Effector memory CD8-positive, alpha-beta T cell (primary cell): ENCODE data around the gene PLA2G4E.

Source experiments
- ATAC-seq: fragments of 150-1000 bp; cut with Tn5 transposase; replicated peaks from 2 replicates; pipeline ENCODE4 v1.10.0; 2021; ENCODE audit warnings: mild to moderate bottlenecking, moderate library complexity
- DNase-seq, 3 experiments: peaks; one replicate each; pipeline ENCODE4 v3.0.0; 2021
- H3K27ac Mint-ChIP-seq, 2 donors: one replicate each; pipeline ENCODE4 v1.8.0; 2022; ENCODE audit warnings: mild to moderate bottlenecking in 2 of 2, mixed read lengths in 2 of 2, moderate library complexity in 2 of 2
- H3K27me3 Mint-ChIP-seq, 2 donors: one replicate each; pipeline ENCODE4 v1.8.0; 2022; ENCODE audit warnings: mixed read lengths in 2 of 2
- H3K36me3 Mint-ChIP-seq: one replicate; pipeline ENCODE4 v1.8.0; 2022; ENCODE audit warnings: mild to moderate bottlenecking, moderate library complexity, mixed read lengths; ENCODE audit not compliant: insufficient read depth
- H3K4me1 Mint-ChIP-seq, 2 donors: one replicate each; pipeline ENCODE4 v1.8.0; 2022; ENCODE audit warnings: low read depth in 2 of 2, mixed read lengths in 2 of 2
- H3K4me3 Mint-ChIP-seq, 2 donors: one replicate each; pipeline ENCODE4 v1.8.0; 2022; ENCODE audit warnings: mild to moderate bottlenecking in 2 of 2, mixed read lengths in 2 of 2, moderate library complexity in 2 of 2
- H3K9me3 Mint-ChIP-seq, 2 donors: one replicate each; pipeline ENCODE4 v1.8.0; 2022; ENCODE audit warnings: mixed read lengths in 2 of 2

Gene PLA2G4E

GRCh38 chr15:42045211-42045615, 24.4 kb upstream of the PLA2G4E start:
- Mint-ChIP-seq H3K4me3 (no peak overlapping the region), H3K9me3 (no peaks in the 10 kb centered on the region), H3K4me1 (peaks cover 0 to 2% of the 10 kb centered on the region in 2 donors), H3K27me3 (peaks cover 34 to 57% of the 10 kb centered on the region in 2 donors), H3K27ac (no peak overlapping the region), H3K36me3 (no peaks in the 10 kb centered on the region)
- DNase-seq (no peak), ATAC-seq (no peak)

- Mint-ChIP-seq H3K27ac (no peak overlapping the region), H3K4me1 (peaks cover 0 to 2% of the 10 kb centered on the region in 2 donors), H3K4me3 (no peak overlapping the region), H3K9me3 (no peaks in the 10 kb centered on the region), H3K27me3 (peaks cover 24 to 50% of the 10 kb centered on the region in 2 donors), H3K36me3 (no peaks in the 10 kb centered on the region)
- DNase-seq (no peak), ATAC-seq (no peak)
Observed at GRCh38 chr15:42042602-42043400, 22.0 kb upstream of the PLA2G4E start.

GRCh38 chr15:42038401-42038800, 17.6 kb upstream of the PLA2G4E start:
- Mint-ChIP-seq H3K27ac (no peak overlapping the region), H3K36me3 (no peaks in the 10 kb centered on the region), H3K4me3 (no peak overlapping the region), H3K27me3 (peaks cover 6 to 17% of the 10 kb centered on the region in 2 donors), H3K9me3 (no peaks in the 10 kb centered on the region), H3K4me1 (peaks cover 0 to 3% of the 10 kb centered on the region in 2 donors)
- no peak for DNase-seq
- no peak for ATAC-seq

- no peak overlapping the region for H3K4me3 Mint-ChIP-seq
- ATAC-seq (no peak), DNase-seq (no peak)
- peaks cover 10 to 23% of the 10 kb centered on the region in 2 donors for H3K27me3 Mint-ChIP-seq
- no peaks in the 10 kb centered on the region for H3K36me3 Mint-ChIP-seq
- H3K4me1 Mint-ChIP-seq: peaks cover 0 to 3% of the 10 kb centered on the region in 2 donors
- no peak overlapping the region for H3K27ac Mint-ChIP-seq
- no peaks in the 10 kb centered on the region for H3K9me3 Mint-ChIP-seq
Observed at GRCh38 chr15:42037656-42038055, 16.8 kb upstream of the PLA2G4E start.

- Mint-ChIP-seq H3K9me3 (no peaks in the 10 kb centered on the region), H3K27ac (no peak overlapping the region), H3K36me3 (no peaks in the 10 kb centered on the region), H3K27me3 (peaks cover 12 to 30% of the 10 kb centered on the region in 2 donors), H3K4me3 (no peak overlapping the region), H3K4me1 (peaks cover 0 to 3% of the 10 kb centered on the region in 2 donors)
- DNase-seq: no peak
- ATAC-seq: no peak
Observed at GRCh38 chr15:42036966-42037365, 16.1 kb upstream of the PLA2G4E start.

GRCh38 chr15:42036112-42036905, 15.5 kb upstream of the PLA2G4E start:
- no peak overlapping the region for H3K27ac Mint-ChIP-seq
- H3K36me3 Mint-ChIP-seq: no peaks in the 10 kb centered on the region
- no peak for DNase-seq

GRCh38 chr15:42035435-42035761, 14.6 kb upstream of the PLA2G4E start:
- no peak for DNase-seq
- Mint-ChIP-seq H3K4me3 (no peak overlapping the region), H3K27ac (peak overlapping the region in 1 of 2 donors; percentile 30)

More at GRCh38 chr15:42036112-42036905, 15.5 kb upstream of the PLA2G4E start:
- no peak for ATAC-seq
- H3K4me1 Mint-ChIP-seq: peaks cover 0 to 3% of the 10 kb centered on the region in 2 donors
- H3K4me3 Mint-ChIP-seq: no peak overlapping the region
- peaks cover 7 to 31% of the 10 kb centered on the region in 2 donors for H3K27me3 Mint-ChIP-seq
- no peaks in the 10 kb centered on the region for H3K9me3 Mint-ChIP-seq

GRCh38 chr15:42034628-42035434, 14.0 kb upstream of the PLA2G4E start:
- H3K27ac Mint-ChIP-seq: peak overlapping the region in 1 of 2 donors; percentile 30
- no peaks in the 10 kb centered on the region for H3K36me3 Mint-ChIP-seq

More at GRCh38 chr15:42035435-42035761, 14.6 kb upstream of the PLA2G4E start:
- H3K27me3 Mint-ChIP-seq: peaks cover 6 to 29% of the 10 kb centered on the region in 2 donors
- H3K4me1 Mint-ChIP-seq: peaks cover 0 to 3% of the 10 kb centered on the region in 2 donors
- ATAC-seq: no peak
- no peaks in the 10 kb centered on the region for H3K9me3 Mint-ChIP-seq
- H3K36me3 Mint-ChIP-seq: no peaks in the 10 kb centered on the region

GRCh38 chr15:42033214-42033873, 12.5 kb upstream of the PLA2G4E start:
- peaks cover 6 to 24% of the 10 kb centered on the region in 2 donors for H3K27me3 Mint-ChIP-seq
- no peaks in the 10 kb centered on the region for H3K9me3 Mint-ChIP-seq
- ATAC-seq: no peak
- H3K4me3 Mint-ChIP-seq: no peak overlapping the region
- peaks cover 0 to 3% of the 10 kb centered on the region in 2 donors for H3K4me1 Mint-ChIP-seq
- H3K36me3 Mint-ChIP-seq: no peaks in the 10 kb centered on the region
- no peak overlapping the region for H3K27ac Mint-ChIP-seq
- DNase-seq: no peak

More at GRCh38 chr15:42034628-42035434, 14.0 kb upstream of the PLA2G4E start:
- peaks cover 0 to 3% of the 10 kb centered on the region in 2 donors for H3K4me1 Mint-ChIP-seq
- H3K9me3 Mint-ChIP-seq: no peaks in the 10 kb centered on the region
- no peak for ATAC-seq
- no peak for DNase-seq
- no peak overlapping the region for H3K4me3 Mint-ChIP-seq
- H3K27me3 Mint-ChIP-seq: peaks cover 6 to 29% of the 10 kb centered on the region in 2 donors

- DNase-seq (no peak), ATAC-seq (no peak)
- Mint-ChIP-seq H3K36me3 (no peaks in the 10 kb centered on the region), H3K4me3 (no peak overlapping the region), H3K4me1 (peaks cover 0 to 3% of the 10 kb centered on the region in 2 donors), H3K27ac (peak overlapping the region in 1 of 2 donors; percentile 1), H3K9me3 (no peaks in the 10 kb centered on the region), H3K27me3 (peaks cover 10 to 26% of the 10 kb centered on the region in 2 donors)
Observed at GRCh38 chr15:42032376-42033213, 11.8 kb upstream of the PLA2G4E start.

- no peaks in the 10 kb centered on the region for H3K9me3 Mint-ChIP-seq
- H3K36me3 Mint-ChIP-seq: no peaks in the 10 kb centered on the region
- H3K27ac Mint-ChIP-seq: no peak overlapping the region
- H3K4me3 Mint-ChIP-seq: no peak overlapping the region
- ATAC-seq: no peak
- H3K27me3 Mint-ChIP-seq: peaks cover 21 to 38% of the 10 kb centered on the region in 2 donors
- peaks cover 0 to 3% of the 10 kb centered on the region in 2 donors for H3K4me1 Mint-ChIP-seq
- no peak for DNase-seq
Observed at GRCh38 chr15:42031198-42031915, 10.5 kb upstream of the PLA2G4E start.
